ENCODE data around the gene RING1. TPM values are rescaled to one million over a fixed set of nuclear protein-coding genes. Genes with fewer than 3 reads are reported as not detected.

Gene RING1
- polyA plus RNA-seq, 1 of the 3 experiments (the other 2 are of a cell fraction) = 61.3 TPM

GRCh38 chr6:33237741-33238140 is 29.4 kb downstream of the RING1 start:
- no peaks in the 10 kb centered on the region for H4K20me1 ChIP-seq (ENCODE audit: insufficient read depth)
- no peaks in the 10 kb centered on the region for H3K9me2 ChIP-seq
- POLR2A ChIA-PET = no interaction called here
- WGBS (ENCODE audit: low lambda C conversion rate) = 4% methylated on average over 2 of the region's 2 CpGs
- CTCF ChIA-PET = interaction anchor here (0.6 to 9.1 kb wide), 4 partner anchors 11 to 90 kb away, joined by 3 to 68 read pairs (median 6); no protein-coding TSS in a partner anchor
- no peak overlapping the region for H2AFZ ChIP-seq (ENCODE audit: low read depth)
- H3K27ac ChIP-seq (ENCODE audit: low read depth in 2 of 2, low read length in 1 of 2) = no peak overlapping the region
- H3K4me3 ChIP-seq (ENCODE audit: low read depth in 2 of 2, low read length in 1 of 2) = no peak overlapping the region
- no peaks in the 10 kb centered on the region for H3K36me3 ChIP-seq (replicated peaks in 1 of 2; ENCODE audit: control insufficient read depth in 1 of 2, insufficient read depth in 2 of 2, low read length in 1 of 2)
- no peak overlapping the region for H3K9ac ChIP-seq
- H3K9me3 ChIP-seq = no peaks in the 10 kb centered on the region
- no peaks in the 10 kb centered on the region; a peak in 1 of 4 replicates for H3K4me1 ChIP-seq (ENCODE audit: control insufficient read depth in 1 of 2, insufficient read depth in 2 of 2, low read depth in 1 of 2, low read length in 1 of 2)
- no peaks in the 10 kb centered on the region for H3K79me2 ChIP-seq (ENCODE audit: insufficient read depth)
- H3F3A ChIP-seq (replicated peaks; ENCODE audit: insufficient read depth) = no peaks in the 10 kb centered on the region
- no peak overlapping the region for H3K4me2 ChIP-seq
- no peak for DNase-seq
- TF ChIP-seq RCOR1 (IDR thresholded peaks at IDR 0.05; ENCODE audit: low read length) (no peak), SMC3 (IDR thresholded peaks at IDR 0.05; ENCODE audit: low read depth, low read length) (no peak), EP300 (IDR thresholded peaks at IDR 0.05; ENCODE audit: borderline replicate concordance in 1 of 2, low read depth in 1 of 2, low read length in 1 of 2) (no peak), GABPA (IDR thresholded peaks at IDR 0.05; ENCODE audit: low read depth) (no peak), REST (IDR thresholded peaks at IDR 0.05; ENCODE audit: low read depth, low read length) (no peak), USF2 (IDR thresholded peaks at IDR 0.05; ENCODE audit: borderline replicate concordance, low read depth, low read length) (no peak), CHD2 (IDR thresholded peaks at IDR 0.05; ENCODE audit: low read length, partially characterized antibody) (no peak), MEF2A (IDR thresholded peaks at IDR 0.05; ENCODE audit: borderline replicate concordance, low read depth) (no peak), TCF12 (IDR thresholded peaks at IDR 0.05) (no peak), GATA2 (CRISPR knock-in tag; IDR thresholded peaks at IDR 0.05) (no peak), RXRA (IDR thresholded peaks at IDR 0.05; ENCODE audit: borderline replicate concordance, low read depth) (no peak), POLR2AphosphoS5 (IDR thresholded peaks at IDR 0.05; ENCODE audit: low read depth, low read length) (no peak), TAF1 (IDR thresholded peaks at IDR 0.05; ENCODE audit: borderline replicate concordance, low read depth, low read length) (no peak), MXI1 (IDR thresholded peaks at IDR 0.05; ENCODE audit: low read depth, low read length) (no peak), RAD21 (IDR thresholded peaks at IDR 0.05; ENCODE audit: low read length) (no peak), ELF1 (IDR thresholded peaks at IDR 0.05) (no peak)
- H3K27me3 ChIP-seq (ENCODE audit: insufficient read depth) = peaks cover 72% of the 10 kb centered on the region

Measured in SK-N-SH (cell line).